Gastrocnemius medialis (tissue), 4 donors: Measurements from ENCODE around the gene RPS15A. TPM values are rescaled to one million over a fixed set of nuclear protein-coding genes. Genes with fewer than 3 reads are reported as not detected.
"Not testable (repeated sequence)": the region's sequence is repeated elsewhere in the genome, so short reads cannot be mapped to it uniquely, and the experiment has no call there.

Experiments
- ATAC-seq, 2 donors: fragments of 150-250 bp; one replicate each; pipeline ENCODE4 v1.9.1; 2016
- DNase-seq, 2 donors: peaks; one replicate each; pipeline ENCODE4 v3.0.0-alpha.2; 2019
- H3K27ac ChIP-seq, 4 donors: fragments of 200-600 bp; sonication (generic); 1 replicate in 1 of 4; 2 replicates in 3 of 4; pipeline ENCODE4 v1.5.1; 2016 to 2018; ENCODE audit warnings: mild to moderate bottlenecking in 2 of 4, moderate library complexity in 1 of 4
- H3K27me3 ChIP-seq, 3 donors: fragments of 200-600 bp; sonication (generic) in 2 of 3; 1 replicate in 1 of 3; 2 replicates in 2 of 3; pipeline versions ENCODE4 v1.5.1 to v1.6.0; 2016 to 2019; ENCODE audit warnings: mild to moderate bottlenecking in 1 of 3, moderate library complexity in 1 of 3
- H3K36me3 ChIP-seq, 2 donors: fragments of 200-600 bp; sonication (generic) in 1 of 2; one replicate each; pipeline ENCODE4 v1.5.1; 2017 to 2018
- H3K4me1 ChIP-seq, 2 donors: fragments of 200-600 bp; sonication (generic) in 1 of 2; one replicate each; pipeline ENCODE4 v1.5.1; 2016 to 2017; ENCODE audit warnings: mild to moderate bottlenecking in 2 of 2
- H3K4me3 ChIP-seq, 4 donors: fragments of 200-600 bp; sonication (generic) in 3 of 4; 1 replicate in 1 of 4; 2 replicates in 3 of 4; pipeline ENCODE4 v1.5.1; 2016 to 2019; ENCODE audit warnings: mild to moderate bottlenecking in 2 of 4
- H3K9me3 ChIP-seq, 3 donors: fragments of 200-600 bp; sonication (generic) in 2 of 3; 1 replicate in 1 of 3; 2 replicates in 2 of 3; pipeline ENCODE4 v1.5.1; 2016 to 2019
- POLR2A ChIP-seq, 2 donors: fragments of 450-650 bp; IDR thresholded peaks; one replicate each; pipeline ENCODE4 v1.6.1; 2017; ENCODE audit warnings: antibody characterized with exemption in 2 of 2, mild to moderate bottlenecking in 2 of 2, moderate library complexity in 2 of 2
- in situ Hi-C, 4 donors: fragments of 200-750 bp; cut with MboI; loops; one replicate each; pipeline versions ENCODE4 v1.15.0 to v1.8.0; 2017; ENCODE audit warnings: low sequenced_read_pairs in 4 of 4
- intact Hi-C: fragments of 100-400 bp; cut with DNase I; formaldehyde crosslinking; loops from one replicate; pipeline ENCODE4 v1.15.1; 2023; ENCODE audit warnings: low total_unique reads
- total RNA-seq, 4 donors: library from RNA; depleted of rRNA; stranded (reverse); fragments of >200 nt; gene quantifications; one replicate each; pipeline versions ENCODE4 v1.1.0 to v1.2.3, GENCODE V29; 2016
- TF ChIP-seq, protein P1 (sequence below), 5 experiments: fragments of 450-650 bp in 3 of 5; fragments of 200-600 bp in 2 of 5; sonication (generic) in 2 of 5; IDR thresholded peaks in 4 of 5; conservative IDR thresholded peaks in 1 of 5; 1 replicate in 4 of 5; 2 replicates in 1 of 5; pipeline ENCODE4 v1.5.1; 2016 to 2019; ENCODE audit warnings: antibody characterized with exemption in 5 of 5, mild to moderate bottlenecking in 3 of 5, moderate library complexity in 3 of 5

RPS15A gene
- total RNA-seq, 4 donors from 2014 or later, result 1,340 to 2,259 (median 1,706) TPM

DNA sequence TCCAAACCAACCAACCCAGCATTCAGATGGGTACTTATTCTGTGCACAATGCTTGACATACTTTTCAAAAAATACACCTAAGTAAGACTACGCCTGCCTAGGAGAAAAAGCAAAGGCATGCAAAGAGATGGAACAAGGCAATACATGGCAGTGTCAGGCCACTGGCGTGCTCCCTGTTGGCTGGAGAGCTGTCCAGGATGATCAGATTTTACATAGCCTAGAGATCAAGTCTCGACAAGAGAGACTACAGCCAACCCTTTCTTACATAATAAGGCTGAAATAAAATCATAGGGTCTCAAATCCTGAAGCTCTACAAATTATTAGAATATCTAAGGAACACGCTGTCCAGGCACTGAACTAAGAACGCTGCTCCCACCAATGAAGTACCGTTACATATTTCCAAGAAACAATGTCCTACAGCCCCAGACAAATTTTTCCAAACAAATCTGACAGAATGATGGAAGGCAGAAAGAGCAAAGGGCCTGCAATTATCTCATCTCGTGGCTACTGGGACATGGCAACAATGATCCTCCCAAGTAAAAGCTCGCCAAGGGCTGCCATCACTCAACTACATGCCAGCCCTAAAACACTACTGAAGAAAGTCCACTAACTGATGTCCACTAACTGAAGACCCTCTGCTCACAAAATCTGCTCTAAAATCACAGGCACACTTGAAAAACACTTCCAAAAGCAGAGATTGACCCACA, 5.1 kb downstream of the RPS15A start:
- ATAC-seq (no peak), DNase-seq (no peak)
- Histone ChIP-seq H3K4me3 (peak overlapping the region in 1 of 4 donors; percentile 2), H3K27me3 (no peaks in the 10 kb centered on the region), H3K36me3 (peaks cover 0 to 61% of the 10 kb centered on the region in 2 donors), H3K9me3 (no peaks in the 10 kb centered on the region), H3K4me1 (peaks cover 57 to 69% of the 10 kb centered on the region in 2 donors), H3K27ac (peak overlapping the region; percentile 87 to 96 (median 90))
- in situ Hi-C loops, result loop anchor here in 2 of 4 donors (25.0 kb wide), 2 partner anchors 277 to 727 kb away; partner anchors contain the start of genes CCP110 (in 1 of the 2), COQ7 (in 1 of the 2) and GDE1 (in 1 of the 2)
- TF ChIP-seq POLR2A (IDR thresholded peaks at IDR 0.05), result no peak
- TF ChIP-seq, protein P1, sequence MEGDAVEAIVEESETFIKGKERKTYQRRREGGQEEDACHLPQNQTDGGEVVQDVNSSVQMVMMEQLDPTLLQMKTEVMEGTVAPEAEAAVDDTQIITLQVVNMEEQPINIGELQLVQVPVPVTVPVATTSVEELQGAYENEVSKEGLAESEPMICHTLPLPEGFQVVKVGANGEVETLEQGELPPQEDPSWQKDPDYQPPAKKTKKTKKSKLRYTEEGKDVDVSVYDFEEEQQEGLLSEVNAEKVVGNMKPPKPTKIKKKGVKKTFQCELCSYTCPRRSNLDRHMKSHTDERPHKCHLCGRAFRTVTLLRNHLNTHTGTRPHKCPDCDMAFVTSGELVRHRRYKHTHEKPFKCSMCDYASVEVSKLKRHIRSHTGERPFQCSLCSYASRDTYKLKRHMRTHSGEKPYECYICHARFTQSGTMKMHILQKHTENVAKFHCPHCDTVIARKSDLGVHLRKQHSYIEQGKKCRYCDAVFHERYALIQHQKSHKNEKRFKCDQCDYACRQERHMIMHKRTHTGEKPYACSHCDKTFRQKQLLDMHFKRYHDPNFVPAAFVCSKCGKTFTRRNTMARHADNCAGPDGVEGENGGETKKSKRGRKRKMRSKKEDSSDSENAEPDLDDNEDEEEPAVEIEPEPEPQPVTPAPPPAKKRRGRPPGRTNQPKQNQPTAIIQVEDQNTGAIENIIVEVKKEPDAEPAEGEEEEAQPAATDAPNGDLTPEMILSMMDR (IDR thresholded peaks at IDR 0.05 in 4 of 5, conservative IDR thresholded peaks at IDR 0.05 in 1 of 5), result no peak
- intact Hi-C loops, result loop anchor here (5.0 kb wide), 1 partner anchor 177 kb away; no protein-coding TSS in a partner anchor

DNA sequence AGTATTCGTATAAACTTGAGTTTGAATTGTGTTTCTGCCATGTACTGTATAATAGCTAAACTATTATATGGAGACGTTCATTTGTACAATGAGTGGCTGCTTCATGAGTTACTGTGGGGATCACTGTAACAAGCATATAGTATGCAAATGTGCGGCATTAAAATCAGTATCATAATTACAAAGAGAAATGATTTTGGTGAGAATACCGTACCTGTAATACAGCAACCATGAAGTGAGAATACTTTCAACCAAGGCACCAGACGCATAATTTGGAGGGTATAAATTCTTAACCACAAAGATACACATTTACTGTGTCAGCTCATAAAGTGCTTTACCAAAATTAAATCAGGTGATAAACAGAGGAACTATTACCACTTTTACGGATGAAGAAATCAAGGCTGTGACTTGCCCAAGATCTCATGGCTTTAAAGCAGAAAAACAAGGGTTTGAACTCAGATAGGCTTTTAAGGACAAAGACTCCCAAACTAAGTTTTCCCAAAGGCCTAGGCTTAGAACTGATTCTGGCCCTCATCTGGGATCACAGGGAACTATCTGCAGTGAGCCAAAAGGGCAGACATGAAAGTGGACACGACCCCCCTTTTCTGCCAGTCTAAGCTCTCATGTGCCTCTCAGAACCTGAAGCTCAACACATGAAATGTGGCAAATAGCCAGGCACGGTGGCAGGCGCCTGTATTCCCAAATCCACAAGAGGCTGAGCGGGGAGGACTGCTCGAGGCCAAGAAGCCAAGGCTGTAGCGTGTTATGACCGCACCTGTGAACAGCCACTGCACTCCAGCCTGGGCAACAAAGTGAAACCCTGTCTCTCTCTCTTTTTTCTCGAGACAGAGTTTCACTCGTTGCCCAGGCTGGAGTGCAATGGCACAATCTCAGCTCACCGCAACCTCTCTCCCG, 6.4 kb downstream of the RPS15A start:
- Histone ChIP-seq H3K36me3 (peaks cover 0 to 61% of the 10 kb centered on the region in 2 donors), H3K4me1 (peaks cover 51 to 62% of the 10 kb centered on the region in 2 donors), H3K9me3 (no peaks in the 10 kb centered on the region), H3K27ac (peak overlapping the region; percentile 87 to 96 (median 90)), H3K27me3 (no peaks in the 10 kb centered on the region), H3K4me3 (no peak overlapping the region)
- TF ChIP-seq POLR2A (IDR thresholded peaks at IDR 0.05), result no peak
- TF ChIP-seq, protein P1 (IDR thresholded peaks at IDR 0.05 in 4 of 5, conservative IDR thresholded peaks at IDR 0.05 in 1 of 5), result no peak
- ATAC-seq (no peak), DNase-seq (peak in 1 of 2 donors; percentile 30)
- in situ Hi-C loops, result loop anchor here in 2 of 4 donors (25.0 kb wide), 2 partner anchors 279 to 729 kb away; partner anchors contain the start of genes CCP110 (in 1 of the 2), COQ7 (in 1 of the 2) and GDE1 (in 1 of the 2)
- intact Hi-C loops, result no loop called here

DNA sequence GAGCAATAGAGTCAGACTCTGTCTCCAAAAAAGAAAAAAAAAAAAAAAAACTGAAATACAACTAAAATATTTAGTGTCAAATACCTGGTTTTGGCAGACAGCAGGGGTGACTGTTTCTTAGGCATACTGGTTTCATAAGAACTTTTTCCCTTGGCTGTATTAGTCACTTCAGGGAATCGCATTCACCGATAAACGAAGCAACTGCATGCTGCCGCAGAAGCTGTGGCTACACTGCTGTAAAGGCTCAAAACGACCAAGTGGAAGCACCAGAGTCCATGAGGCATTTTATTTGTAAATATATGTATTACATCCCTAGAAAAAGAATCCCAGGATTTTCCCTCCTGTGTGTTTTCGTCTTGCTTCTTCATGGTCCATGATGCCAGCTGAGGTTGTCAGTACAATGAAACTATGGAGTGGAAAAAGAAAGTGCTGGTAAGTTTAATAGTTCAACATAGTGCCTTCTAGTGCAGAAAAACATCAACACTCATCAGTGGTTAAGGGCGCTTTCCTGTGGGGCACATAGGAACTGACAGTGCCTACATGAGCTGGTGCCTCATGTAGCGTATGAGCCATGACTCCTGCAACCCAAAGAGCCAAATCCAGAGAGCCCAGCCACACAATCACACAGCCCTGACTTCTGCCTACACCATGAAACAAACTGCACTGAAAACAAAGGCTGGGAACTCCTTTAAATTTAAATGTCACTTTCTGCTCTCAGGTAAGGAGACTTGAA, 7.3 kb downstream of the RPS15A start:
- Histone ChIP-seq H3K27me3 (no peaks in the 10 kb centered on the region), H3K9me3 (no peaks in the 10 kb centered on the region), H3K36me3 (peaks cover 0 to 54% of the 10 kb centered on the region in 2 donors), H3K4me1 (peaks cover 43 to 53% of the 10 kb centered on the region in 2 donors), H3K4me3 (no peak overlapping the region), H3K27ac (peak overlapping the region; percentile 87 to 96 (median 90))
- TF ChIP-seq POLR2A (IDR thresholded peaks at IDR 0.05), result no peak
- TF ChIP-seq, protein P1 (IDR thresholded peaks at IDR 0.05 in 4 of 5, conservative IDR thresholded peaks at IDR 0.05 in 1 of 5), result no peak
- intact Hi-C loops (no loop called here), in situ Hi-C loops (loop anchor here in 2 of 4 donors (25.0 kb wide), 2 partner anchors 279 to 729 kb away; partner anchors contain the start of genes CCP110 (in 1 of the 2), COQ7 (in 1 of the 2) and GDE1 (in 1 of the 2))
- ATAC-seq (no peak), DNase-seq (no peak)

DNA sequence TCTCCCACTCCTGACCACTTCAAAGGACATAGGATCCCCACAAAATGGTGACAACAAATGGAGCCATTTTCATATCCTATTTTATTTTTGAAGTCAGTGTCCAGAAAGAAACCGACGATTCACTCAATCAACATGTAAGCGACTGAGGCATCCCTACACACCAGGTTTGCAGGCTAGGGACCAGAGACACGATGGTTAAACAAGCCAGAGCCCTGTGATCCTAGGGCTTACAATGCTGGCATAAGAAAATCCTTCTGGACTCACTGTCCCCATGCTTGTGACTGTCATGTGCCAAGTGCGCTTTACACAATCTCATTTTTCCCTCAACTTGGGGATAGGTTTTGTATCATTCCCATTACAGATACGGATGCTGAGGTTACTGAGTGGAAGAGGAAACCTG, 8.9 kb downstream of the RPS15A start:
- in situ Hi-C loops, result loop anchor here in 2 of 4 donors (25.0 kb wide), 2 partner anchors 281 to 731 kb away; partner anchors contain the start of genes CCP110 (in 1 of the 2), COQ7 (in 1 of the 2) and GDE1 (in 1 of the 2)
- peaks cover 28 to 37% of the 10 kb centered on the region in 2 donors for H3K4me1 ChIP-seq
- H3K4me3 ChIP-seq, DNase-seq, H3K9me3 ChIP-seq, intact Hi-C loops, H3K27me3 ChIP-seq: not testable (repeated sequence)
- peak overlapping the region; percentile 41 to 70 (median 62) for H3K27ac ChIP-seq
- peaks cover 0 to 40% of the 10 kb centered on the region in 2 donors for H3K36me3 ChIP-seq
- peak; percentile 57 to 79 for ATAC-seq

DNA sequence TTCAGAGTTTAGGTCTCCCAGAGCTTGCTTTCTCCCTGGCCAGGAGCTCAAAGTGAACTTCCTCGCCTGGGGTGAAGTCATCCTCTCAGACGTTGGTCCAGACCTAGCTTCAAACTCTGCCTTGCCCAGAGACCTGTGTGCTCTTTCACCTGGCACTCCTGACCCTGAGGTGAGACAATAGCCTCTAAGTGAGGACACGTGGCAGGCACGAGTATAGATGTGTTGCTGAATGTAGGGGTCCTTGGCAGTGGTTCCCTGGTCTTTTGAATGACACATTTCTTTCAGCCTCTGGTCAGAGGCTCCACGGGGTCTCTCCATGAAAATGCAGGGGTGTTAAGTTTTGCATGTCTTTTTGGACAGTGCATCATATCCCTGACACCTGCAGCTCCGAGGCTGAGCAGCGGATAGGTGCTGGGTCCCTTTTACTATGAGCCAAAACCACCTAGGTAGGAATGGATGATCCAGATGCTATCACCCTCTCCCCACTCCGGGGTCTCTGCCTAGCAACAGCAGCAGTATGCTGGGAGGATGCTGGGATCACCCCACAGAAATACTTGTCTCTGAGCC, 9.6 kb downstream of the RPS15A start:
- H3K9me3 ChIP-seq, H3K4me3 ChIP-seq, DNase-seq, intact Hi-C loops, H3K27me3 ChIP-seq: not testable (repeated sequence)
- in situ Hi-C loops, result loop anchor here in 2 of 4 donors (25.0 kb wide), 2 partner anchors 282 to 732 kb away; partner anchors contain the start of genes CCP110 (in 1 of the 2), COQ7 (in 1 of the 2) and GDE1 (in 1 of the 2)
- ATAC-seq, result peak in 1 of 2 donors; percentile 12
- H3K36me3 ChIP-seq, result peaks cover 0 to 33% of the 10 kb centered on the region in 2 donors
- peak overlapping the region; percentile 62 to 74 (median 68) for H3K27ac ChIP-seq
- H3K4me1 ChIP-seq, result peaks cover 21 to 30% of the 10 kb centered on the region in 2 donors

DNA sequence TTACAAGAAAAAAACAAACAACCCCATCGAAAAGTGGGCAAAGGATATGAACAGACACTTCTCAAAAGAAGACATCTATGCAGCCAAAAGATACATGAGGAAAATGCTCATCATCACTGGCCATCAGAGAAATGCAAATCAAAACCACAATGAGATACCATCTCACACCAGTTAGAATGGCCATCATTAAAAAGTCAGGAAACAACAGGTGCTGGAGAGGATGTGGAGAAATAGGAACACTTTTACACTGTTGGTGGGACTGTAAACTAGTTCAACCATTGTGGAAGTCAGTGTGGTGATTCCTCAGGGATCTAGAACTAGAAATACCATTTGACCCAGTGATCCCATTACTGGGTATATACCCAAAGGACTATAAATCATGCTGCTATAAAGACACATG, 12.5 kb downstream of the RPS15A start:
- H3K27ac ChIP-seq, H3K9me3 ChIP-seq, intact Hi-C loops, DNase-seq, ATAC-seq, H3K36me3 ChIP-seq, H3K4me3 ChIP-seq, H3K27me3 ChIP-seq, H3K4me1 ChIP-seq: not testable (repeated sequence)
- in situ Hi-C loops, result loop anchor here in 2 of 4 donors (25.0 kb wide), 2 partner anchors 285 to 735 kb away; partner anchors contain the start of genes CCP110 (in 1 of the 2), COQ7 (in 1 of the 2) and GDE1 (in 1 of the 2)

DNA sequence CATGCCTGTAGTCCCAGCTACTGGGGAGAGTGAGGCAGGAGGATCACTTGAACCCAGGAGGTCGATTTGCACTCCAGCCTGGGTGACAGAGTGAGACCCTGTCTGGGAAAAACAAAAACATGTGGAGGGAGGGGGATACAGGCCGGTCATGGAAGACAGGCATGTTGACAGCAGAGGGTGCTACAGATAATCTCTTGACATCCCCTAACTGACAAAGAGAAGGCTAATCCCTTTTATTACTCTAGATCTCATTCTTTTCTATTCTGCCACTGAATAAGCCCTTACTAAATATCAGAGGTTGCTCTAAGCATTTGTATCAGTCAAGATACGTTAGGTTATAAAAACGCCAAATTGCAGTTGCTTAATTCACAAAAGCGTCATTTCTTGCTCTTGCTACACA, 13.8 kb downstream of the RPS15A start:
- in situ Hi-C loops, result loop anchor here in 2 of 4 donors (25.0 kb wide), 2 partner anchors 286 to 736 kb away; partner anchors contain the start of genes CCP110 (in 1 of the 2), COQ7 (in 1 of the 2) and GDE1 (in 1 of the 2)
- H3K9me3 ChIP-seq, DNase-seq, ATAC-seq, H3K27me3 ChIP-seq, H3K27ac ChIP-seq, H3K4me3 ChIP-seq, H3K36me3 ChIP-seq, H3K4me1 ChIP-seq, intact Hi-C loops: not testable (repeated sequence)
